Activated CD4-positive, CD25-positive, alpha-beta regulatory T cell treated with anti-CD3 and anti-CD28 coated beads, Interleukin-2, amount 50 U/mL, for 16 hours (primary cell): ENCODE data around the gene VBP1.
"Not testable (repeated sequence)": the region's sequence is repeated elsewhere in the genome, so short reads cannot be mapped to it uniquely, and the experiment has no call there.

Experiments
- DNase-seq: peaks from one replicate; pipeline ENCODE4 v3.0.0-alpha.2; 2020; ENCODE audit warnings: low read depth, low spot score

VBP1 gene

GRCh38 chrX:155216179-155216939 lies at the start of gene VBP1:
Gene VBP1 (plus strand): TSS chrX:155216460. CDS start chrX:155216483, 23 bp downstream.
- DNase-seq = peak; percentile 72

- DNase-seq = no peak
These were observed 46.4 kb upstream of the VBP1 start for GRCh38 chrX:155169881-155170280.

DNA sequence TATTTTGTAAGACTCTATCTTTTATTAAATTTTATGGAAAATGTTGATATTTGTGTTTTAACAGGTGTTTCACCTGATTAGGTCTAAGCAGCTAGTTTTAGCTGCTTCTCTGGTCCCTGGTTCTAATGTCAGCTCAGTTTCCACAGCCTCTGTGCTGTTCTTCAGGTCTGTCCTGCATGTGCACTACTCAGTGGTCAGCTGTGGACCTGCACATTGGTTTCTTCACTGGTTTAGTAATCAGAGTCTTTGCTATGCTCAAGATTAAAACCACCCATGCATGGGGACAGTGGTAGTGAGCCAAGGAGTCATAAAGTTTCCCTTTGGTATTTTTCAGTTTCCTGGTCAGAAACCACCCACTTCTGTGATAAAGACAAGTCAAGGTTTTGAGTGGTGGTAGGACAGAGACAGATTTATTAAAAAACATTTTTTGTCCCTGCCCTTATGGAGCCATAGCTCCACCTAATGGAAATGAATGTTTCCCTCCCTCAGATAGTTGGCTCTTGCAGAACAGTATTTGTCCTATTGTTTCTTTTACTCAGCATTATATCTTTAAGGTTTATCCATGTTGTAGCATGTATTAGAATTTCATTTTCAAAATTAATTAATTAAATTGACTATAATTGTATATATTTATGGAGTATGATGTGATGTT lies 36.8 kb upstream of the VBP1 start:
- no peak for DNase-seq

DNA sequence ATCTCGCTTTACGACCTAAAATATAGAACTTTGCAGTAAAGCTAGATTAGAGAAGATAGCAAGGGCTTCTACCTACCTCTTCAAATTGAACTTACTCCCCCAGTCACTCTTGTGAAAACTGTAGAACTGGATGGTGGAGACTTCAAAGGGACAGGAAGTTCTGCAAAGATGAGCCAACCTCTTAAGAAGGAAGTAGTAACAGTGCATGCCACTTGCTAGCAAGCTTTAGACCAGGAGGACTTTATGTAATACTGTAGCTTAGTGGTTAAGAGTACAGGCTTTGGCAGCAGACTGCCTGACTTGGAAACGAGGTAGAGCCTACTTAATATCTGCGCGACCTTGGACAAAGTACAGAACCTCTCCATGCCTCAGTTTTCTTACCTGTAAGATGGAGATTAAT lies 27.5 kb upstream of the VBP1 start:
- DNase-seq = no peak

DNA sequence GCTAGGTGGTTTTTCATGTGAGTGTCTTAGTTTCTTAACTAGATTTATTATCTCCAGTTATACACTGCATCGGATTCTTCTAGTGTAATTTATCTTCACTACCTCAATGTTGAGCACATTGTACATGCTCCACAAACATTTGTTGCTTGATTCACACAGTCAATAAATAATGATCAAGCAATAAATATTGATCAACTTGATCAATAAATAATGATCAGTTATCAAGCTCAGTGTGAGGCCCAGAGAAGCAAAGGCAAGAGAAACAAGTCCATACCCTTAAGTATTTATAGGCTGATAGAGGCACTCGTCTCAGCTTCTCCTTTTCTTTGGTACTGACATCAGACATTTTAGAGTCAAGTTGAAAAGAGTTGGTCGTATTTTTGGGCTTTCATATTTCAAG lies 5.1 kb upstream of the VBP1 start:
- DNase-seq = no peak

- DNase-seq = no peak
These were observed 2.5 kb upstream of the VBP1 start for GRCh38 chrX:155213731-155214130.

DNA sequence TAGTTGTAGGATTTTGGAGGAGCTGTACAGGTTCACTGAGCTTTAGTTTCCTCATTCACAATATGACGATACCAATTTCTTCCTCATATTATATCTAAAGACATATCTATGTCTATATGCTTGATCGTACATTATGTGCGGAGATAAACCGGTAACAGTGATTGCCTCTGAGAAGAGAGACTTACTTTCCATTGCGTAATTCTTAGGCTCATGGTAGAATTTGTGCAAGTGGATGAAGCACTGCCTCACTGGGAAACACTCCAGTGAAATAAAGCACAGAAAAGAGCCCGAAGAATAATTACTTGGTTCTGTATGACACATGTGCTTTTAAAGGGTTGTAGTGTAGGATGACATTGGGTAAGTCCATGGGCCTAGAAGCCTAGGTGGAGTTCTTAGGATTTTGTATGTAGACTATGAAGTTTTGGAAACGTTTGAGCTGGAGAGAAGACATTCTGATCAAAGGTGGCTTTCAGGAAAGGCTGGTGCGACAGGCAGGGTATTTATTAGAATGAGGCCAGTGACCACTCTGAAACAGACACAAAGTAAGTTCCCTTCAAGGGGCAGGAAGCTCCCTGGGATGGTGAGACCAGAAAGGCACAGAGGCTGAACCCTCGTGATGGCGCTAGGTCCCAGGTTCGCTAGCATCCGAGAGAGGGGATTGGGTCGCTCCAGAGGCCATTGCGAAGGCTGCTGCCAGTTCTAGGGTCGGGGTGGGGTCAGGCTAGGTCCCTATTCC lies 649 bp upstream of the VBP1 start:
- DNase-seq = no peak

DNA sequence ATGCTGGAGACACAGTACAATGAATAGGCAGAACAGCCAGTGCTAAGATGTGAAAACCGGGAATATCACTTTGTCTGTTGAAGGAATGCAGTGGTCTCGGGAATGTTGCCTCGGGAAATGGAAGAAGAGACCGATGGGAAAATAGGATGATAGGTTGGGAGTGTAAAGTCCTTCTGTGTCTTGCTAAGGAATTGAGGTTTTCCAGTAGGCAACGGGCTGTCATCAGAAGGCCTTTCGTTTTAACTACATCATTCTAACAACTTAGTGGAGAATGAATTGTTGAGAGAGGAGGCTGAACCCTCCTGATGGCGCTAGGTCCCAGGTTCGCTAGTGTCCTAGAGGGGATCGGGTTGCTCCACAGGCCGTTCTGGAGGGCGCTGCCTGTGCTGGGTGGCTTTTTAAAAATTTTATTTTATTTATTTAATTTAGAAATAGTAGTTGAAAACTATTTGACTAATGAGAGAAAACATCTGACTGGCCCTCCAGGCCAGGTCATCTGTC lies 730 bp downstream of the VBP1 start:
- no peak for DNase-seq

DNA sequence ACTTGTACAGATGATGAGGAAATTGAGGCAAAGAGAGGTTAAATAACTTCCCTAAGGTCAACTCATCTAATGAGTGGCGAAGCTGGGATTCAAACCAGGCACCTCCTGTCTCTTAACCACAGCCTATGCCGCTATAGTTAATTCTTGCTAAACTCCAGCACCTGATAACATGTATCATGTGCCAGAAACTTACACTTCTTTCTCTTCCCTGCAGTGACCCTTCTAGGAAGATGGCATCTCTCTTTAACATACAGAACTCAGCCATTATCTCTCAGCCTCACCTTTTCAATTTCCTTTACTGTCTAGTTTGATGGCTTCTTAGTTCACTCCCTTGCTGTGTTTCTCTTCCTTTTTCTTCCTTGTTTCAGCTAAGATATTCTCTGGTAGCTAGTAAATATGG lies 2.5 kb downstream of the VBP1 start:
- DNase-seq = no peak

DNA sequence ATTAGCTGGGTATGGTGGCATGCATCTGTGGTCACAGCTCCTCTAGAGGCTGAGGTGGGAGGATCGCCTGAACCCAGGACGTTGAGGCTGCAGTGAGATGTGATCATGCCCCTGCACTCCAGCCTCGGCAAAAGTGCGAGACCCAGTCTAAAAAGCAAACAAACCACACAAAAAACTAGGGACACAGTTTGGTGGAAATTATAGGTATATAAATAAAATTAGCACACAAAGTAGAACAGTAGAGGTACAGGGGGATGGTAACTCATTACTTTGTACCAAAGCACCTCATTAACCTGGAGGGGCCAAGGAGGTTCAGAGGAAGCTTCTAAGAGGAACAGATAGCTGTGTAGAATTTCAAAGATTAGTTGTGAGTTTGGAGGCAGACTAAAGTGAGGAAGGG lies 5.1 kb downstream of the VBP1 start:
- DNase-seq = no peak

DNA sequence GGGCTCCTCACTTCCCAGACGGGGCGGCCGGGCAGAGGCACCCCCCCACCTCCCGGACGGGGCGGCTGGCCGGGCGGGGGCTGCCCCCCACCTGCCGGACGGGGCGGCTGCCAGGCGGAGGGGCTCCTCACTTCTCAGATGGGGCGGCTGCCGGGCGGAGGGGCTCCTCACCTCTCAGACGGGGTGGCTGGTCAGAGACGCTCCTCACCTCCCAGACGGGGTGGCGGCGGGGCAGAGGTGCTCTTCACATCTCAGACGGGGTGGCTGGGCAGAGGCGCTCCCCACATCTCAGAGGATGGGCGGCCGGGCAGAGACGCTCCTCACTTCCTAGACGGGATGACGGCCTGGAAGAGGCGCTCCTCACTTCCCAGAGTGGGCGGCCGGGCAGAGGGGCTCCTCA lies 7.5 kb downstream of the VBP1 start:
- not testable (repeated sequence) for DNase-seq

DNA sequence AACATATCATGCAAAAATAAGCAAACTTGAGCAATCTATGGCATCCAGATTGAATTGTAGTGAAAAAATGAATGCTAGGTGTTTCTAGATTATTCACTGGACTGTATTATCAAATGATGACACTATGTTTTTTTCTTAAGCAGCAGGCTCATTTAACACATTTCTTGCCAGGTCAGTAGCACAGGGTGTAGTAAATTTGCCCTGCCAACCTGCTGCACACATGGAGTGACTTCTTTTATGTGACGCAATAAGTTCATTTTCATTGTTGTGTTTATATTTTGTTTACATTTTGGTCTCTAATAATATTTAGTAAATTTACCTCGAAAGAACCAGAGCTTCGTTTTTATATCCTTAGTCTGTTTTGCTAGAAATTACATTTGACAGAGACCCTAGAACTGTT lies 9.5 kb downstream of the VBP1 start:
- no peak for DNase-seq

DNA sequence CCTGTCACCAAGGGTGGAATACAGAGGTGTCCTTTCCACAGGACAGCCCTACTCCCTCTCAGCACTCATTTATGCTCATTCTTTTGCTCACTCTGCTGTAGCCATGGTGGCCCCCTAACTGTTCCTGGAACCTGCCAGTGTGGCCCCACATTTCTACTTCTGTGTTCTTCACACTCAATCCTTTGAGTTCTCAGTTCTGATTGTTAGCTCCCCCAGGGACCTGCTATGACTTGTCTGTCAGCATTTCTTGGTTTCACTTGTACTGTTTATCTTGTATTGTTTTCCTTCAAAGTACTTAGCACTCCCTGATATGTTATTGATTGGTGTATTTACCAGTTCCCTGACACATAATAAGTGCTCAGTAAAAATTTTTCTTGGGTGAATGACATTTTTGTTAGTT lies 14.9 kb downstream of the VBP1 start:
- DNase-seq = no peak

DNA sequence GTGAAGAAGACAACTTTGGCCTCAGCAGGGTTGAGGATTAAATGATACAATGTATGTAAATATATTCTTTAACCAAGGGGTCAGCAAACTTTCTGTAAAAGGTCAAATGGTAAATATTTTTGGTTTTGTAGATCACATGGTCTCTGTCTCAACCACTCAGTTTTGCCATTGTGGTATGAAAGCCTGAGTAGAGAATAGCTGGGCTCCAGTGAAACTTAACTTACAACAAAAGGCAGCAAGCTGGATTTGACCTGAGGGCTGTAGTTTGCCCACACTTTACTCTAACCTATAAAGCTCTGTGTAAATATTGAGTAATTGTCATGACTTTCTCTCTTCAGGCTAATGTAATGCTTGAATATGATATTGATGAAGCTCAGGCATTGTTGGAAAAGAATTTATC lies 19.6 kb downstream of the VBP1 start:
- DNase-seq = no peak

- DNase-seq = no peak
These were observed 21.5 kb downstream of the VBP1 start for GRCh38 chrX:155237719-155238118.

- DNase-seq = no peak
These were observed 26.0 kb downstream of the VBP1 start for GRCh38 chrX:155242300-155242699.

DNA sequence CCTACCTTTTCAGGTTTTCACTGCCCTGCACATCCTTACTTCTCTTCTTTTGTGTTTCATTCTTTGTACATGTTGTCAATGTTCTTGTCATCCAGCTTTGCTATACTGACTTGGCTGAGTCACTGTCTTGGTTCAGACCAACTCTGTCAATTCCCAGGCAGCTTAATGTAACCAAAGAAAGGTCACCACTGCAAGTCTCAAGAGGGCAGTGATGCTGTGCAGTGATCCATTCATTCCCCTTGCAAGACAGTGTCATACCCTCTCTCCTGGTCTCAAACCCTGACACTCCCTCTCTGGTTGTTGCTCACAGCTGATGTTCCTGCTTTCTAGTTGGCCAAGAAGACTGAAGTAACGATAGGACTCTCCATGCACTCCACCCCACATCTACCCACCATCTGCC lies 30.5 kb downstream of the VBP1 start:
- no peak for DNase-seq

- no peak for DNase-seq
These were observed 31.2 kb downstream of the VBP1 start for GRCh38 chrX:155247497-155247896.

- no peak for DNase-seq
These were observed 35.1 kb downstream of the VBP1 start for GRCh38 chrX:155251391-155251790.

- DNase-seq = no peak
These were observed 43.5 kb downstream of the VBP1 start for GRCh38 chrX:155259752-155260151.

GRCh38 chrX:155262970-155263754 lies 46.9 kb downstream of the VBP1 start:
- DNase-seq = no peak
